GM12872 (cell line): ENCODE results near the gene CHCHD10.

Source experiments
- CTCF ChIP-seq: IDR thresholded peaks from 3 replicates; pipeline ENCODE4 v1.5.1; 2011; ENCODE audit warnings: low read depth, mild to moderate bottlenecking, low read length, moderate library complexity; ENCODE audit not compliant: insufficient read depth

CHCHD10 gene

DNA sequence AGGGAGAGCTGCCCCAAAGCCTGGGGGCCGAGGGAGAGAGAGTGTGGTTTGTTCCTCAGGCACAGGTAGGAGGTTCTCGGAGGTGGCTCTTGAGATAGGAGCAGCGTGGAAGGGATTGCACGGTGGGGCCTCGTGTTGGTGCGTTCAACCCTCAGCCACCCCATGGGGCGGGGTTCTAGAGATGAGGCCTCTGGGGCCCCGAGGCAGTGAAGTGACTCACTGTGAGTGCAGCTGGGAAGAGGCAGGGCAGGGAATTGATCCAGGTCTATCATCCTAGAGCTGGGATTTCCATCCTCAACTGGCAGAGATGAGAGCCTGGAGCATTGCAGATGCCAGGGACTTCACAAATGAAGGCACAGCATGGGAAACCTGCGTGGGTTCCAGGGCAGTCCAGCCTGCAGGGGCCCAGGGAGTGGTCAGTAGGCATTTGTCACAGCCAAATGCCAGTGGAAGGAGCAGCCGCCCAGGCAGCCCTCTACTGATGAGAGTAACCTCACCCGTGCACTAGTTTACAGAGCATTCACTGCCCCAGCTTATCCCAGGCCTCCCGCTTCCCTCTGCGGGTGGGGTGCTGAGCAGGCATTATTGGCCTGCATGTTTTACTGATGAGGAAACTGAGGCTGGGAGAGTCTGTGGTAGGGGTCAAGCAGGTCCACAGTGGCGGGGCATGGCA, 13.9 kb upstream of the CHCHD10 start:
- no peak for TF ChIP-seq CTCF

DNA sequence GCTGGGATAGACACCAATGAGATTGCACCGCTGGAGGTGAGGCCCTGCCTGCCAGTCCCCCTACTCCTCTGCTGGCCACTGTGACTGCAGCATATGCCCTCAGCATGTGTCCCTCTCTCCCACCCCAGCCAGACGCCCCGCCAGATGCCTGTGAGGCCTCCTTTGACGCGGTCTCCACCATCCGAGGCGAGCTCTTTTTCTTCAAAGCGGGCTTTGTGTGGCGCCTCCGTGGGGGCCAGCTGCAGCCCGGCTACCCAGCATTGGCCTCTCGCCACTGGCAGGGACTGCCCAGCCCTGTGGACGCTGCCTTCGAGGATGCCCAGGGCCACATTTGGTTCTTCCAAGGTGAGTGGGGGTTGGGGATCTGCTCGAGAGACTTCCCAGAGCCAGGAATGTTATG, 13.3 kb upstream of the CHCHD10 start:
- no peak for TF ChIP-seq CTCF

- no peak for TF ChIP-seq CTCF
Observed at GRCh38 chr22:23780146-23780748, 12.5 kb upstream of the CHCHD10 start.

- no peak for TF ChIP-seq CTCF
Observed at GRCh38 chr22:23779731-23780130, 12.0 kb upstream of the CHCHD10 start.

DNA sequence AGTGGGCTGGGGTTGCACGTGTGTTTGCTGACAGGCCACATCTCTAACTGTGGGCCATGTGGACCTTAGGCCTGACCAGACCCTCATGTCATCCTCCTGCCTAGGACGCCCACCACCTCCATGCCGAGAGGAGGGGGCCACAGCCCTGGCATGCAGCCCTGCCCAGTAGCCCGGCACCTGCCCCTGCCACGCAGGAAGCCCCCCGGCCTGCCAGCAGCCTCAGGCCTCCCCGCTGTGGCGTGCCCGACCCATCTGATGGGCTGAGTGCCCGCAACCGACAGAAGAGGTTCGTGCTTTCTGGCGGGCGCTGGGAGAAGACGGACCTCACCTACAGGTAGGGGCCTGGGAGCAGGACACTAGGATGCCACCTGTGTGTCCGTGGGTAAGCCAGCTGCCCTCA, 11.3 kb upstream of the CHCHD10 start:
- TF ChIP-seq CTCF = no peak

- TF ChIP-seq CTCF = no peak
Observed at GRCh38 chr22:23778577-23778900, 10.8 kb upstream of the CHCHD10 start.

- TF ChIP-seq CTCF = no peak
Observed at GRCh38 chr22:23777776-23778576, 10.2 kb upstream of the CHCHD10 start.
